Measurements from ENCODE around the gene MAPKAPK2.

DNA sequence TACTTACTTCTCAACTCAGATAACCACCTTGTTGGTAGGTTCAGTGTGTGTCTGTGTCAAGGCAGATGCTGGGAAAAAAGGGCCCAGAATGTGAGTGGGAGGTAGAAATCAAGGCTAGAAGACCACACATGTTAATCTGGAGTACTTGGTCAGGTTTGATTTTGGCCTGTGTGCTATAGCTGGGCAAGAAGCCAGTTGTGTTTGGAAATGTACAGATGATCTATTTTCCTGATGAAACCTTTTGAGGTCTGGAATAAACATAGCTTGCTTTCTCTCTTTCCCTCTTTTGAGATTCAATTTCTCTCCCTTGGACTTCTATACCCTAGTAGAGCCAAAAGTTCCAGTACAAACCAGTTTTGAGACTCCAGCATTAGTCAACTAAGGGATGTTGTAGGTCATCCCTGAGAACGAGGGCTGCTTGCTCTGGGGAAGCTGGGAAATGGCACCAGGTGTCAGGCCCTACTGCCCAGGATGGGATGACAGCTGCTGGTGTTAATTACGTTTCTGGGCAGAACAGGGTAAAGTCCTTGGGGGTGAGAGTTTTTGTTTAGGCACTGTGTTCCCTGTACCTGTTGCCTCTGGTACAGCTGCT lies 15.8 kb downstream of the MAPKAPK2 start:
- TF ChIP-seq, protein P1, sequence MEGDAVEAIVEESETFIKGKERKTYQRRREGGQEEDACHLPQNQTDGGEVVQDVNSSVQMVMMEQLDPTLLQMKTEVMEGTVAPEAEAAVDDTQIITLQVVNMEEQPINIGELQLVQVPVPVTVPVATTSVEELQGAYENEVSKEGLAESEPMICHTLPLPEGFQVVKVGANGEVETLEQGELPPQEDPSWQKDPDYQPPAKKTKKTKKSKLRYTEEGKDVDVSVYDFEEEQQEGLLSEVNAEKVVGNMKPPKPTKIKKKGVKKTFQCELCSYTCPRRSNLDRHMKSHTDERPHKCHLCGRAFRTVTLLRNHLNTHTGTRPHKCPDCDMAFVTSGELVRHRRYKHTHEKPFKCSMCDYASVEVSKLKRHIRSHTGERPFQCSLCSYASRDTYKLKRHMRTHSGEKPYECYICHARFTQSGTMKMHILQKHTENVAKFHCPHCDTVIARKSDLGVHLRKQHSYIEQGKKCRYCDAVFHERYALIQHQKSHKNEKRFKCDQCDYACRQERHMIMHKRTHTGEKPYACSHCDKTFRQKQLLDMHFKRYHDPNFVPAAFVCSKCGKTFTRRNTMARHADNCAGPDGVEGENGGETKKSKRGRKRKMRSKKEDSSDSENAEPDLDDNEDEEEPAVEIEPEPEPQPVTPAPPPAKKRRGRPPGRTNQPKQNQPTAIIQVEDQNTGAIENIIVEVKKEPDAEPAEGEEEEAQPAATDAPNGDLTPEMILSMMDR (optimal IDR thresholded peaks at IDR 0.05 in 1 of 3, IDR thresholded peaks at IDR 0.05 in 1 of 3, conservative IDR thresholded peaks at IDR 0.05 in 1 of 3; ENCODE audit: extremely low read depth in 1 of 3, insufficient read depth in 2 of 3, low read length in 3 of 3), result no peak
- no peak for TF ChIP-seq EZH2 (IDR thresholded peaks at IDR 0.05; ENCODE audit: low read length)
